ENCODE data around the gene HEG1. TPM values are rescaled to one million over a fixed set of nuclear protein-coding genes. Genes with fewer than 3 reads are reported as not detected.

HEG1 gene
- total RNA-seq, 4 donors from 2014 or later: 55.9 to 85.5 (median 78.9) TPM

DNA sequence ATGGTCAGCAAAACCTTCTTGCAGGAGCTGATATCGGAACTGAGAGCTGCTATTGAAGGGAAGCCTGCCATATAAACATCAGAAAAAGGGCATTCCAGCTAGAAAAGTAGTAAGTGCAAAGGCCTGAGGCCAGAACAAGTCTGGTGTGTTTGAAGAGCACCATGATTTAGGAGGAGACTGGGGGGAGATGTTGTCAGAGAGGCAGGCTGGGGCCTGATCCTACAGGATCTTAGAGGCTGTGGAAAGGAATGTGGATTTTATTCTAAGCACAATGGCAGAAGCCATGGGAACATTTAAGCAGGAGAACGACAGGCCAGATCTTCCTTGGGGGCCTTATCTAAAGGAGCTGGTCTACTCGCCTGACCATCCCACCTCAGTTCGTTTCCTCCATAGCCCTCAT is 116.1 kb downstream of the HEG1 start:
- TF ChIP-seq EP300 (IDR thresholded peaks at IDR 0.05): no peak
- TF ChIP-seq, protein P1, sequence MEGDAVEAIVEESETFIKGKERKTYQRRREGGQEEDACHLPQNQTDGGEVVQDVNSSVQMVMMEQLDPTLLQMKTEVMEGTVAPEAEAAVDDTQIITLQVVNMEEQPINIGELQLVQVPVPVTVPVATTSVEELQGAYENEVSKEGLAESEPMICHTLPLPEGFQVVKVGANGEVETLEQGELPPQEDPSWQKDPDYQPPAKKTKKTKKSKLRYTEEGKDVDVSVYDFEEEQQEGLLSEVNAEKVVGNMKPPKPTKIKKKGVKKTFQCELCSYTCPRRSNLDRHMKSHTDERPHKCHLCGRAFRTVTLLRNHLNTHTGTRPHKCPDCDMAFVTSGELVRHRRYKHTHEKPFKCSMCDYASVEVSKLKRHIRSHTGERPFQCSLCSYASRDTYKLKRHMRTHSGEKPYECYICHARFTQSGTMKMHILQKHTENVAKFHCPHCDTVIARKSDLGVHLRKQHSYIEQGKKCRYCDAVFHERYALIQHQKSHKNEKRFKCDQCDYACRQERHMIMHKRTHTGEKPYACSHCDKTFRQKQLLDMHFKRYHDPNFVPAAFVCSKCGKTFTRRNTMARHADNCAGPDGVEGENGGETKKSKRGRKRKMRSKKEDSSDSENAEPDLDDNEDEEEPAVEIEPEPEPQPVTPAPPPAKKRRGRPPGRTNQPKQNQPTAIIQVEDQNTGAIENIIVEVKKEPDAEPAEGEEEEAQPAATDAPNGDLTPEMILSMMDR (IDR thresholded peaks at IDR 0.05): no peak
- ATAC-seq: no peak
- WGBS, 2 donors (ENCODE audit: low coverage in 1 of 2): 62 to 80% methylated on average over 4 of the region's 4 CpGs

DNA sequence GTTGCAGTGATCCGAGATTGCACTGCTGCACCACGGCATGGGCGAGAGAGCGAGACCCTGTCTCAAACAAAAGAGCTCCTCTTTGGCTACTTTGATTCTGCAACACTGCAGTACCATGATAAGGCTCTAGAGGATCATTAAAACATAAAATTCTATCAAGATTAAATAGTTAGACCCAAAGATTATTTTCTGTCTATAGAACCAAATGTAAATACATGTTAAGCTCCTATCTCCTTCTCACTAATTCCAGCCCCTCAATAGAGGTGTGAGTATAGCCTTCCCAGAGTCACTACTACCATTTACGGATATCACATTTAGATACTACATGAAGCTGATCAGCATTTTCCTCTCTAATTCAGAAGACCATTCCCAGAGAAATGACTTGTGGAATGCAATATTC is 116.9 kb downstream of the HEG1 start:
- H3K27me3 ChIP-seq: no peaks in the 10 kb centered on the region
- H3K4me3 ChIP-seq: no peak overlapping the region
- 94 to 98% methylated on average over 5 of the region's 5 CpGs for WGBS, 2 donors (ENCODE audit: low coverage in 1 of 2)
- no peak overlapping the region for H3K27ac ChIP-seq
- no peaks in the 10 kb centered on the region for H3K36me3 ChIP-seq
- ATAC-seq: no peak
- no peaks in the 10 kb centered on the region for H3K9me3 ChIP-seq
- H3K4me1 ChIP-seq: no peaks in the 10 kb centered on the region
- TF ChIP-seq POLR2A (IDR thresholded peaks at IDR 0.05) (no peak), POLR2AphosphoS5 (IDR thresholded peaks at IDR 0.05) (no peak), EP300 (IDR thresholded peaks at IDR 0.05) (no peak)
- TF ChIP-seq, protein P1 (IDR thresholded peaks at IDR 0.05): no peak

More for the DNA sequence above, 116.1 kb downstream of the HEG1 start:
- Histone ChIP-seq H3K36me3 (no peaks in the 10 kb centered on the region), H3K4me3 (no peak overlapping the region), H3K9me3 (no peaks in the 10 kb centered on the region), H3K27ac (no peak overlapping the region), H3K27me3 (no peaks in the 10 kb centered on the region), H3K4me1 (no peaks in the 10 kb centered on the region)

DNA sequence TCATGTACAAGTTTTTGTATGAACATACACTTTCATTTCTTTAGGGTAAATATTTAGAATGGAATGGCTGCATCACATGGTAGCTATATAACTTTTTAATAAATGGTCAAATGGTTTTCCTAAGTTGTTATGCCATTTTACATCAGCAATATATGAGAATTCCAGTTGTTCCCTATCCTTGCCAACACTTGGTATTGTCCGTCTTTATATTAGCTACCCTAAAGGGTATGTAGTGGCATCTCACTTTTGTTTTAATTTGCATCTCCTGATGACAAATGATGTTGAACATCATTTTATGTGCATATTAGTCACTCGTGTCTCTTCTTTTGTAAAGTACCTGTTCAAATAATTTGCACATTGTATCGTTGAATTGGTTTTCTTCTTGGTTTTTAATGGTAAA is 118.7 kb downstream of the HEG1 start:
- no peak for ATAC-seq
- no peak for TF ChIP-seq POLR2AphosphoS5 (IDR thresholded peaks at IDR 0.05)
- TF ChIP-seq EP300 (IDR thresholded peaks at IDR 0.05): no peak
- TF ChIP-seq POLR2A (IDR thresholded peaks at IDR 0.05): no peak
- TF ChIP-seq, protein P1 (IDR thresholded peaks at IDR 0.05): no peak
- Histone ChIP-seq H3K4me3 (no peak overlapping the region), H3K27ac (no peak overlapping the region), H3K27me3 (no peaks in the 10 kb centered on the region), H3K36me3 (no peaks in the 10 kb centered on the region), H3K9me3 (no peaks in the 10 kb centered on the region), H3K4me1 (no peaks in the 10 kb centered on the region)
- WGBS, 2 donors (ENCODE audit: low coverage in 1 of 2): 89 to 93% methylated on average over 3 of the region's 3 CpGs

DNA sequence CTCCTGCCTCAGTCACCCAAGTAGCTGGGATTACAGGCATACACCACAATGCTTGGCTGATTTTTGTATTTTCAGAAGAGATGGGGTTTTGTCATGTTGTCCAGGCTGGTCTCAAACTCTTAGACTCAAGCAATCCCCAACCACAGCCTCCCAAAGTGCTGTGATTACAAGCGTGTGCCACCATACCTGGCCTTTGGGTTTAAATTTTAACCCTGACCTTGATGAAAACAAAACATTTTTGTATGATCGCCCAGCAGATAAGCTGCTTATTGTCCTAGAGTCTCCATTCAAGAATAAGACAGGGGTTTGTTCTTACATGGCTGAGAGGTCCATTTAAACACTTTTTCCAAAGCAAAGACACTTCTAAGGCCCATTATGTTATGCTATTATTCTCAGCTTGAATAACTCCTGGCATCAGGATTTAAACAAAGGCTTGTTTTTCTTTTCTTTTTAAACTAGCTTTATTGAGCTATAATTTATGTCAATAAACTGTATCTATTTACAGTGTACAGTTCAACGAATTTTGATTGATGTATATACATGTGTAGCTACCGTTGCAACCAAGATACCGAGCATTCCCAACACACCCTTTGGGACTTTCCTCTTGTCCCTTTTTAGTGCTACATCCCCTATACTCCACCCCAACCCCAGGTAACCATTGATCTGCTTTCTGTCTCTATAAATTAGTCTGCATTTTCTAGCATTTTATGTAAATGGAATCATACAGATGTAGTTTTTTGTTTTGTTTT is 119.8 kb downstream of the HEG1 start:
- no peak for ATAC-seq
- no peak overlapping the region for H3K4me3 ChIP-seq
- no peaks in the 10 kb centered on the region for H3K9me3 ChIP-seq
- H3K4me1 ChIP-seq: no peaks in the 10 kb centered on the region
- no peak for TF ChIP-seq EP300 (IDR thresholded peaks at IDR 0.05)
- no peak for TF ChIP-seq POLR2AphosphoS5 (IDR thresholded peaks at IDR 0.05)
- TF ChIP-seq, protein P1 (IDR thresholded peaks at IDR 0.05): no peak
- no peak for TF ChIP-seq POLR2A (IDR thresholded peaks at IDR 0.05)
- no peak overlapping the region for H3K27ac ChIP-seq
- H3K27me3 ChIP-seq: no peaks in the 10 kb centered on the region
- 74 to 84% methylated on average over 4 to 5 of the region's 5 CpGs for WGBS, 2 donors (ENCODE audit: low coverage in 1 of 2)
- no peaks in the 10 kb centered on the region for H3K36me3 ChIP-seq

DNA sequence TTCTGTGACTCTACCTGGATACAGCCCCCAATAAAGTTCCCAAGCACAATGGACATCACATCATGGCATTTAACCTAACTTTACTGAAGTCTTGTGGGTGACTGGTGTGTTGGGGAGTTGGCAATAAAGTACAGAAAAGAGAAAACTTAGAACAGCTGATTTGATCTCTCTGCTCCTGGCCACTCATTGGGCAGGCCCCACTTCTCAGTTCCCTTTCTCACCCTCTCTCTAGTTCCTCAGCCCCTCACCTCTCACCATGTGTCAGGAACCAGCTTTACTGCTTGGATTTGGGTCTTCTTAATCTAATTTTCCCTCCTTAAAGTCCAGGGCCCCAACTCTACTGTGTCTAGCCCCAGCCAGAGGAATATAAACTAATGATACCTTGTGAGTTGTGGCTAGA is 120.5 kb downstream of the HEG1 start:
- ATAC-seq: no peak
- Histone ChIP-seq H3K27ac (no peak overlapping the region), H3K9me3 (no peaks in the 10 kb centered on the region), H3K4me1 (peaks cover 0 to under 1% (median 0%) of the 10 kb centered on the region in 3 donors), H3K4me3 (no peak overlapping the region), H3K27me3 (no peaks in the 10 kb centered on the region), H3K36me3 (no peaks in the 10 kb centered on the region)
- TF ChIP-seq POLR2AphosphoS5 (IDR thresholded peaks at IDR 0.05): no peak
- no peak for TF ChIP-seq POLR2A (IDR thresholded peaks at IDR 0.05)
- TF ChIP-seq, protein P1 (IDR thresholded peaks at IDR 0.05): no peak
- no peak for TF ChIP-seq EP300 (IDR thresholded peaks at IDR 0.05)

Measured in gastroesophageal sphincter (tissue), 4 donors.